Lower leg skin (tissue), 3 donors: ENCODE measurements around the gene CSNK2A2.

Experiments used
- CTCF ChIP-seq, 3 donors: fragments of 450-650 bp; IDR thresholded peaks; one replicate each; pipeline ENCODE4 v1.5.1; 2016; ENCODE audit warnings: antibody characterized with exemption in 3 of 3, mild to moderate bottlenecking in 3 of 3, moderate library complexity in 2 of 3
- POLR2A ChIP-seq, 2 donors: fragments of 450-650 bp; IDR thresholded peaks; one replicate each; pipeline ENCODE4 v1.6.1; 2016 to 2017; ENCODE audit warnings: antibody characterized with exemption in 2 of 2, mild to moderate bottlenecking in 1 of 2, moderate library complexity in 1 of 2

DNA sequence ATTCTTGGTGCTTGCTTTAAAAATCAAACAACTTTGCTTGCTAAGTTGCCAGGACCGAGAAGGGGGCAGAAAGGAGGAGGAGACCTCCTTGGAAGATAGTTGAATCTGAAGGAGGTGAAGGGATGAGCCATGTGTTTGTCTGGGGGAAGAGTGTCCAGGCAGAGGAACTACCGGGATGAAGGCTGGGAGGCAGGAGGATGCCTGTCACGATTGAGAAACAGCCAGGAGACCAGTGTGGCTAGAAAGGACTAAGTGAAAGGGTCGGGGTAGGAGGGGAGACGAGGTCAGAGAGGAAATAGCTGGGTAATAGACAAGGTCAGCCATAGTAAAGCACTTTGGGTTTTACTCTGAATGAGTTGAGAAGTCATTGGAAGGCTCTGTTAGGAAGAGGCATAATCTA is 38.9 kb upstream of the CSNK2A2 start:
- no peak for TF ChIP-seq CTCF (IDR thresholded peaks at IDR 0.05)
- no peak for TF ChIP-seq POLR2A (IDR thresholded peaks at IDR 0.05)
